CD4-positive, alpha-beta T cell treated with Interleukin-12 subunit alpha and Interleukin-12 subunit beta, for 1 hour (primary cell): ENCODE results near the gene DEDD2.
A peak's percentile ranks its signal among the peaks of the same experiment; 100 is the strongest.
"Not testable (repeated sequence)": the region's sequence is repeated elsewhere in the genome, so short reads cannot be mapped to it uniquely, and the experiment has no call there.

ENCODE experiments used
- DNase-seq: peaks from one replicate; pipeline ENCODE4 v3.0.0-alpha.2; 2020

DEDD2 gene, protein sequence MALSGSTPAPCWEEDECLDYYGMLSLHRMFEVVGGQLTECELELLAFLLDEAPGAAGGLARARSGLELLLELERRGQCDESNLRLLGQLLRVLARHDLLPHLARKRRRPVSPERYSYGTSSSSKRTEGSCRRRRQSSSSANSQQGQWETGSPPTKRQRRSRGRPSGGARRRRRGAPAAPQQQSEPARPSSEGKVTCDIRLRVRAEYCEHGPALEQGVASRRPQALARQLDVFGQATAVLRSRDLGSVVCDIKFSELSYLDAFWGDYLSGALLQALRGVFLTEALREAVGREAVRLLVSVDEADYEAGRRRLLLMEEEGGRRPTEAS

DNA sequence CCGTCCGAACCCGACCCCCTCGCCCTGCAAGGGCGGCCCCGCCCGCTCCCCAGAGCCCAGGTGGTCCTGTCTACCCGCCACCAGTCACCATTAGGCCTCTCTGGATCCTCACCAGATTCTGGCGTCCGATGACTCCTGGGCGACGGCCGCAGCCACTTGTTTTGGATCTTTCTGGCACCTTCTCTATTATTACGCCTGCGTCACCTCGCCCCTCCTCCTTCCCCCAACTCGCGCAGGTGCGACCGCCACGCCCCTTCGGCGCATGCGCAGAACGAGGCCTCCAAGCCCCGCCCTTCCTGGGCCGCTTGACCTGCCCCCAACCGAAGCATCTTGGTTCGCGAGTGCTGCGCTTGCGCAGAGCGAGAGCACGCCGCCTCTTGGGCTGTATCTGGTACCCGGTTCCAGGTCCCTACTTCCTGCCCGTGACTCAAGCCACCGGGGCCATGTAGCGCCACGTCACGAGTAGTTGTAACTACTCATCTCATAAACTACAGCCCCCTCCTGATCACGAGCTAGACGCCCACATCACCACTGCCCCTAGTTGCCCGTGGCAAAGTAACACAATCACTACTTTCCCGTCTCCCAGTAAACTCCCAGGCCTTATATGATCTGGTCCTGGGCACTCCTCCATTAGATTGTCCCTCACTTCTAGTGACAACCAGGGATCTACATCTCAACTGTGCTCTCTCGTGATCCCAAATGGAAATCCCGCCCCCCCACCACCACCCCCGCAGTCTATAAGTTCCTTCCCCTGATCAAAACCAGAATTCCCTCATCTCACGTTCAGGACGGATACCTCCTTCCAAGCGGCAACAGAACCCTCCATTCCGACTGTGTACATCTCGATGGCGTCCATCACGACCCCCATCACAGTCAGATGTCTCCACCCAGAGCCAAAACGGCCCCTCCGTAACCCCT is at the start of gene DEDD2:
DEDD2 (minus strand) TSS at position 158 of the 918 bp plus-strand sequence. CDS start 670 bp downstream, outside the sequence.
- peak; percentile 100 for DNase-seq

DNA sequence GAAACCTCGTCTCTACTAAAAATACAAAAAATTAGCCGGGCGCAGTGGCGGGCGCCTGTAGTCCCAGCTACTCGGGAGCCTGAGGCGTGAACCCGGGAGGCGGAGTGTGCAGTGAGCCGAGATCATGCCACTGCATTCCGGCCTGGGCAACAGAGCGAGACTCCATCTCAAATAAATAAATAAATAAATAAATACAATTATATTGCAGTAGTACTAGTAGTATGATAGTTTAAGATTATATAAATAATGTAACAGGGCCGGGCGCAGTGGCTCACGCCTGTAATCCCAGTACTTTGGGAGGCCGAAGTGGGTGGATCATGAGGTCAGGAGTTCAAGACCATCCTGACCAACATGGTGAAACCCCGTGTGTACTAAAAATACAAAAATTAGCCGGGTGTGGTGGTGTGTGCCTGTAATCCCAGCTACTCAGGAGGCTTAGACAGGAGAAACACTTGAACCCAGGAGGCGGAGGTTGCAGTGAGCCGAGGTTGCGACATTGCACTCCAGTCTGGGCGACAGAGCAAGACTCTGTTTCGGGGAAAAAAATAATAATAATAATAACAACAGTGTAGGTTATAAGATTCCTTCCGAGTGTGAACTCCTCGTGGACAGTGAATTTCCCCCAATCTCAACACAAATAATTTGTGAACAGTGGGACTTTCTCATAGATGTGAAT is 49.6 kb upstream of the DEDD2 start:
- DNase-seq: not testable (repeated sequence)

DNA sequence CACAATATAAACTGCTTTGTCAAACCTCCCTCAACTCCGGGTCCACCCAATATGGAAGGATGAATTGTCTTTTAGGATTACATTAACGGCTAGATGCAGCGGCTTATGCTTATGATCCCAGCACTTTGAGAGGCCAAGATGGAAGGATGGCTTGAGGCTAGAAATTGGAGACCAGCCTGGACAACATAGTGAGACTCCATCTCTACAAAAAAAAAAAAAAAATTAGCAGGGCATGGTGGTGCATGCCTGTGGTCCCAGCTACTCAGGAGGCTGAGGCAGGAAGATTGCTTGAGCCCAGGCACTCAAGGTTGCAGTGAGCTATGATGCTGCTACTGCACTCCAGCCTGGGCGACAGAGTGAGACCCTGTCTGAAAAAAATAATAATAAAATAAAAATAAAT is 48.6 kb upstream of the DEDD2 start:
- not testable (repeated sequence) for DNase-seq

DNA sequence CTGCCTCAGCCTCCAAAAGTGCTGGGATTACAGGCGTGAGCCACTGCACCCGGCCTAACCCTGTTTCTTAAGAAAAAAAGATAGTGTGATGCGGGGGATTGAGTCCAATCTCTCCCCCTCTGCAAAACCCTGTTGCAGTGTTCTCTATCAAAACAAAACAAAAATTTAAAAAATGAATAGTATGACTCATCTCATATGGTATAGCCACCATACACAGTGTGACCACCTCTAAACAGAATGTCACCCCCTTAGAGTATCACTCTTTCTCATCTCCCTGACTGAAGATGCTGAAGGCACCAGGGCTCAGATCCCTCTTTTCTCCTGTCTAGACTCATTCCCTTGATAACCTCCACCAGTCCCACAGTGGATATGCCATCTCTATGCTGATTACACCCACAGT is 44.3 kb upstream of the DEDD2 start:
- DNase-seq: no peak

DNA sequence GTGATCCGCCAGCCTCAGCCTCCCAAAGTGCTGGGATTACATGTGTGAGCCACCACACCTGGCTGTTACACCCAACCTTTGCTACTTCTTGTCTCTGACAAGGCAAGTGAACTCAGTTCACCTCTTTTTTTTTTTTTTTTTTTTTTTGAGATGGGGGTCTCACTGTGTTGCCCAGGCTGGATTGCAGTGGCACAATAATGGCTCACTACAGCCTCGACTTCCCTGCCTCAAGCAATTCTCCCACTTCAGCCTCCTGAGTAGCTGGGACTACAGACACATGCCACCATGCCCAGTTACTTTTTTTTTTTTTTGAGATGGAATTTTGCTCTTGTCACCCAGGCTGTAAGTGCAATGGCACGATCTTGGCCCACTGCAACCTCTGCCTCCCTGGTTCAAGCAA is 40.4 kb upstream of the DEDD2 start:
- not testable (repeated sequence) for DNase-seq

DNA sequence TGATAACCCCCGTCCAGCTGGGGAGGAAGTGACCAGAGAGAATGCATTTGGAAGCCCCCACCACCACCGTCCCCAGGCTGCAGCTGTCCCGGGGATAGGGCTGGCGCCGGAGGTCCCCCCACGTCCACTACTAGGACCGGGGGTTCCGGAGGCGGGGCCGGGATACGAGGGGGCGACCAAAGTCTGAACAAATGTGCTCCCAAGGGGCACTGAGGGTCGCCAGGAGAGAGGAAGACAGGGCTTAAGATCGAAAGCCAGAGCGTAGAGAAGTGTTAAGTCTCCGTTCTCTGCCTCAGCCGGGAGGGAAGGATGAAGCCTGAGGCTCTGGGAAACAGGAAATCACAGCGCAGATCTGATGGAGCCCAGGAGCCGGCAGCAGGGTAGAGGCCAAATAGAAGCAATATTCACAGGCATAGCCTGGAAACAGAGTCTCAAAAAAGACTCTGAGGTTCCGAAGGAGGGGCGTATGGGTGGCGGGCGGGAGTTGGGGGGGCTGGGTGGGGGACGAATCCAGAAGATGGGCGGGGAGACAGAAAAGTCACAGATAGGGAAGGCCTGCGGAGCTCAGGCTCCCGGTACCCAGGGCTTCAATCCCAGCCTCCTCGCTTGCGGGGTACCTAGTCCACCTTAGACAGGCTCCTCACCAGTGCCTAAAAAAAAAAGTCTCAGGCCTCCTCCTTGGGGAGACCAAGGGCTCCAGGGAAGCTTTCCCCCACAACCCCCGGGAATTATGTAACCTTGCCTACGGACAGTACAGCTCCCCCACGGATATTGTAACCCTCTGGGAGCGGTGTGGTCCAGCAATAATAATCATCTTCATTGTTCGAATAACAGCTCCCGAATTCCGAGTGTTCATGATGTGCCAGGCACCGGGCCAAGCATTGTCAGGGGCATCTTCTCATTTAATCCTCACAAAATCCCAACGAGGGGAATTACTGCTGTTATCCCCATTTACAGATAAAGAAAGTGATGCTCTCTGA is 38.6 kb upstream of the DEDD2 start:
- DNase-seq: no peak

DNA sequence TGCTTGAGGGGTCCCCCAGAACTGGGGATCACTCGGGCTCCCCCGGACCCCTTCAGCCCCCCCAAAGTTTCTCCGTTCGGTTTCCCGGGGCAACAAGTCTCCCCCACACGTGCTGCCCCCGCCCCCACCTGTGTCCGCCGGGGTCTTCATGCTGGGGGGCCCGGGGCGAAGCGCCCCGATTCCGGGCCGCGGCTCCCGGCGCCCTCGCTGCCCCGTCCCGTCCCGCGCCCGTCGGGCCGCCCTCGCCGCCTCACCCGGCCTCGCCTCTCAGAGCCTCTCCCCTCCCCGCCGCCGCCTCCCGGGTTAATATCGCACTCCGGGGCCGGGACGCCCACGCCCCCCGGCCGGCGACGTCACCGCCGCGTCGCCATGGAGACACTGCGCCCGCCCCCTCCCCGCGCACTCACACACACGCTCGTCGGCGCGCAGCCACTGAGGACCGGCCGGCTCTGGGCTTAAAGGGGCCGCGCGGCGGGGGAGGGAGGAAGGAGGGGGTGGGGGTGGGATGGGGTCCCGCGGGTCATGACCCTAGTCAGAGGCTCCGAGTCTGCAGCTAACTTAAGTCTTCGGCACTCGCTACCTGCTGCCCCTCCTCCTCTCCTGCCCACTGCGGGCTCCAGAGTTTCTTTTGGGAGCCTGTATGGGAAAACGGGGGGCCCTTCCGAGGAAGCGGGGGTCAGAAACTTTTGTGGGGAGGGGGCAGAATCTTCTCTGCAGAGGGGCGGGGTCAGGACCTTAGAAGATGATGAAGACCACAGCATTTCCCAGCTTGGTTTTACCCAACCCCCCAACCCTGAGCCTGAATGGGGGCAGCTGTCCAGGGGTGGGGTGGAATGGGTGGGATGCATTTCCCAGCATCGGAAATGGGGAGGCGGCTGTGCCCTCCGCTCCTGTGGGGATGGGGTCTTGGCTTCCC is 37.6 kb upstream of the DEDD2 start, which contains the start of gene ERF:
ERF (minus strand) TSS at position 279 of the 916 bp plus-strand sequence; CDS start at position 150, 129 bp downstream.
- DNase-seq: peak; percentile 96

DNA sequence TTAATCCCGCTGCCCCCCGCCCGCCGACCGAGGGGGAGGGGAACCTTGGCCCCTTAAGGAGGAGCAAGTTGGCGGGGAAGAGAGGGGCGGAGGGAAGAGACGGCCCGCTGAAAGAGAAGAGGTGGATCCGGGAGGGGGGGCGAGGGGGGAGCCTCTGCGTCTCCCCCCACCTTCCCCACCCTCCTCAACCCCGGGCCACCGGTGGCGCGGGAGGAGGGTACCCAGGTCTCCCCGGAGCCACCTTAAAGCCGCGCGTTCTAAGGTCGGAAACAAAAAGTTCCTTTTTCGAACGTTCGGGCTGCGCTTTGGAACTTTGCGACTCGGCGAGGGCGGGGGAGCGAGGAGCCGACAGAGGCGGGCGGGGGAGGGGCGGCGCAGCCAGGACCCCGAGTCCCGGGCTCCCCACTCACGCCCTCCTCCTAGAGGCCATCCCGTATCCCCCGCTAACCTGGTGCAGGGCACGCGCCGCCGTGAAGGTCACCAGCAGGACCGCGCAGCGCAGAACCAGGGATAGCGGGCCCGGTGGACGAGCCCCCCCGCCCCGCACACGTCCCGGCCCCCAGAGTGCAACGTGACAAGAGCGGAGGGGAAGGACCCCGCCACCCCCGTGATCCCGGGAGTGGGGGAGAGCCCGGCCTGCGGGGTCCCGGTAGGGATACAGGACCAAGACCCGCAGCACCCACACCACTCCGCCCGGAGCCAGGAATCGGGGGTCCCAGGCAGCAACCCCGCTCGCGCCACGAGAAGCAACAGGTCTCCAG is 36.8 kb upstream of the DEDD2 start:
- DNase-seq: peak; percentile 78

DNA sequence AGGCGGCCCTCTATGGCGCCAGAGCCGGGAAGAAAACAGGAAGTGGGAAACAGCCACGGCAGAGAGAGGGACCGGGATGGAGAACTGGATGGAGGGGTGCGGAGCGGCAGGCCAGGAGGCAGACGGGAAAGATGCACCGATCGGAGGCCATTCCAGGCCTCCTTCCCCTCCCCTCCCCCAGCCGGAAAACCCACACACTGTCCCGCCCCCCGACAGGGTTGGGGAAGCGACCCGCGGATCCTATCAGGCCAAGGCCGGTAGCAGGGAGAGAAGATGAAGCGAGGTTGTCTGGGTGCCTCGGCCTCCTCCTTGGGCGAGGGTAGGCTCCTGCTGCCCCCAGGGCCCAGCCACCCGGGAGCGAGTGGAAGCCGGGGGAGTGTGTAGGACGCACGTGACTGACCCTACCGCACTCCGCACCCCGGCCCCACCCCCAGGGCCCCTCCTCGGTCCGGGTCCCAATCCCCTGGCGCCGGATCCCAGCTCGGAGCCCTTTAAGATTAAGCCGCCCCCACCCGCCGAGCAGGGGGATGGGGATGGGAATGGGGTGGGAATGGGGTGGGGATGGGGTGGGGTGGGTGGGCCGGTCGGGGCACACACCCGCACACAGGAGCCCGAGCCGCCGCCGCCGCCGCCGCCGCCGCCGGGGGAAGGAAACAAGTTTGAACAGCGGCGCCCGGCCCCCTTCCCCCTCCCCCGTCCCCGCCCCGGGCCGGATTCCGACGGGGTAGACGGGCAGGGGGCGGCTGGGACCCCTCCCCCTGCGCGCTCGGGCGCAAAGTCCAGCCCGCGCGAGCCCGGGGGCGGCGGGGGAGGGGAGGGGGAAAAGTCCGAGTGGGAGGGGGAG is 36.0 kb upstream of the DEDD2 start:
- peak; percentile 62 for DNase-seq

DNA sequence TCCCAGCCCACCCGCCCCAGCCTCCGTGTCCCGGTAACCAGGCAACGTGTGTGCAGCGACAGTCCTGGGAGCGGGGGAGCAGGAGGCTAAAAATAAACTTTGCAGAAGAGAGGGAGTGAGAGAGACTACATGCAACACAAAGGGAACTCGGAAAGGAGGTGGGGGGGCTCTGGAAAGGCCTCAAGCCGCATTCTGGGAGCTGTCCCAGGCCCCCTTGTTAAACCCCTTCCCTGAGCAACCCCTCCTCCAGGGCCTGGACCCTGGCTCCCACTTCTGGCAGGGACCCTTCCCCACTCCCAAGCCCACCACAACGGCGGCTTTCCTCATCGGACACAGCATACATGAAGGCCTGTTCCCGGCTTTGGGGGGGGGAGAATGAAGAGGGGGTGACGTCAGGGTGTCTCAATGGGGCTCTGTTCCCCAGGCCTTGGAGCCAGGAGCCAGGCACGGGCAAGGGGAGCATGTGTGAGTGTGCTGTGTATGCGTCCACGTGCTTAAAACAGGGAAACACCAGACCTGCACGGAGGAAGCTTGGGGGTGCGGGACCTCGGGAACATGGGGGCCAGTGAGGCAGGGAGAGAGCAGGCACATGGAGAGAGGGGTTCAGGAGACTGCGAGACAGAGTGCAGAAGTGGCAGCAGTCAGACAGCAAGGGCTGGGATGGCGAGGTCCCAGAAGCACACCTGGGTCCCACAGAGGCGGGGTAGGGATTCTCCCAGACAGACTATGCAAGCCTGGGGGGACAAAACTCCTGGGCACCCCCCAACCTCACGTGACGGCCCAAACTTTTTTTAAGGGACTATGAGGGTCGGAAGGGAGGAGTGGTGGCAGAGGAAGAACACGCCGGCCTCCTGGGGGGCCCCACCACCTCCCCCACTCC is 35.1 kb upstream of the DEDD2 start:
- peak; percentile 31 for DNase-seq

DNA sequence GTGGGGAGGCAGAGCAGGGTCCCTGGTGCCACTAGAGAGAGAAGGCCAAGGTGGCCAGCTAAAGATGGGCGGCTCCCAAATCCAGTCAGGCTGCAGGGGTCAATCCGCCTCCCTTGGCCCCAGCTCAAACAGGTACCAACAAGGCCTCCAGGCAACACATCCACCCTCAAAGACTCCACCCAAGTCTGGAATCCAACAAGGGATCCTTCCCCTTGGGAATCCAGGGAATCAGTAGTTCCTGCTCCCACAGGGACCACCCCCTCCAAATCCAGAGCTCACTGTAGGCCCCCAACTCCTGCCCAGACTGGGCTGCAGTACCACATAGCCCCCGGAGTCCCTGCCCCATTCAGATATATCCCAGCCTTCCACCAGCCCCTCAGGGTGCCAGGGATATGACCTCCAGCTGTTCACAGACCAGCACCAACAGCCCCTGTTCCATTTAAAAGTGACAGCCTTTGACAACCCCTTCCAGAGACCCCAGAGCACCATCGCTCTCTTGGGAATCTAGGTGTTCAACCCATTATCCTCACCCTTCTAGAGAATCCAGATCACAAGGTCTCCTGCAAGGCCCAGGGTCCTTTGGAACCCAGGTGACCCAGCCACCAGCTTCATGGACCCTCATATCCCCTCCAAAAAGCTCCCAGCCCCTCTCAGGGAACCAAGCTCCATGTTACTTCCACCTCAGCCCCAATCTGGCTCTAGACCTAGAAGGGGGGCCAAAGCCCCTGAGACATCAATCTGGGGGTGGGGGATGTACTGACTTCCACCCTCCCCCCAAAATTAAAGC is 34.3 kb upstream of the DEDD2 start:
- no peak for DNase-seq

DNA sequence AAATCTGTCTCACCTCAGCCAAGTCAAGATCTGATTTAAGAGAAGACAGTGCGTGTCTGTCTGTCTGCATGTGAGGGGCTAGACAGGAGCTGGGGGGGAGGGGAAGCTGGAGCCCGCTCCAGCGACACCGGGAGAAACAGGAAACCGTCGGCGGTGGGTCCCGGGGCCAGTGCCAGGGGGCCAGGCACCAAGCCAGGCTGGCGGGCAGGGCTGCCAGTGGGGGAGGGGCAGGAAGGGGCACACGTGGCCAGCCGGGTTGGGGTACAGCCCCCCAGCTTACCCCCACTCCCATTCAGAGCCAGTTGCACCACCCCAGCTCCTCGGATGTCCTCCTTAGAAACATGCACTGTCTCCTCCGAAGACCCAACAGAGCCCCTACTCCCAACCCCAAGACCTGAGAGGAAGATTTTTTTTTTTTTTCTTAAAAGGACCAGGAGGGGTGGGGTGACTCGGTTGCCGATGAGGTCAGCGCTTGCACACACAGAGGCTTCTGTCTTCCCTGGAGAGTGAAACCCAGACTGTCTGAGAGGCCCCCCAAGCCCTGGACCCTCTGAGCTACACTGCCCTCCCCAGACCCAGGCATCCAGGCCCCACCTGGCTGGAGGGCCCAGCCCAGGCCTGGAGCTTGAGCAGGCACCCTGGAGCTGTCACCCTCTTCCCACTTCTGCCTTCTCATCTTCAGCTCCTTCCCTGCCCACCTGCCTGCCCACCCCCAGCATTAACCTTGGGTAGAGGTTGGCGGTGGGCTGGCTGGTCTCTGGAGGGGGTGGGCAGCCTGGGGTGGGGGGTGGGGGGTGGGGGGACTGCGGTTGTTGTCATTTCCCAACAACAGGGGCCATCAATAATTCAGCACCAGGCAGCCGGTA is 33.4 kb upstream of the DEDD2 start:
- DNase-seq: peak; percentile 28

DNA sequence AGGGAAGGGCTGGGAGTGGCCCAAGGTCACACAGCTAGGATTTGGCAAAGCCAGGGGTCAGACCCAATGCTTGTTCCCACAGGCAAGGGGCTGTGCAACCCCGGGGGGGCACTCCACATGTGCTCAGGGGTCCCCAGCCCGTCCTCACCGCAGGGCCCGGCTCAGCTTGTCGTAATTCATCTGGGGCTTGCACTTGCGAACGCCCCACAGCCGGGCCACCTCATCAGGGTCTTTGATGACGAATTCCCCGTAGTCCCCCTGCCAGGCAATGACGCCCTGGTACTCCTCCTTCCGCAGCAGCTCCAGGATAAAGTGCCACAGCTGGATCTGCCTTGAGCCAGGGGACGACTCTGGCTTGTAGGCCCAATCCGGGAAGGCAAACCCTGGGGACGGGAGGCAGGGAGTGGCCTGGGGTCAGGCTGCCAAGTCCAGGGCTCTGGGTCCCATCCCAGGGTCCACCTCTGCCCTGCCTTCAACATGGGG is 32.7 kb upstream of the DEDD2 start:
- DNase-seq: peak; percentile 19

DNA sequence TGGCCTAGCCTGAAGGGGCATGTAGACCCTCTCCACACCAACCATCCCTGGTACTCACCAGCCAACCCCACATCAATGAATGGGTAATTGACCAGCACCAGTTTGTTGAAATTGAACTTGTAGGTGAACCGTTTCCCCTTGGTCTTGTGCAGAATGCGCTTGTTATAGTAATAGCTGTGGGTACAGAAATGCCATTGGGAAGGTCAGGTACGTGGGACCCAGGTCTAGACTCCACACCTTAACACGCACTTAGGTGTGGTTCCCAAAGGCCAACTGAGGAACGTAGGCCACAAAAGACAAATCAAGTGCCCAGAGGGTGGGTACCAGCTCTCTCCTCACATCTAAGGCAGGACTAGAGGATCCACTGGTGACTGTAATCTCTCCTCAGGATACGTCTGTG is 32.3 kb upstream of the DEDD2 start:
- peak; percentile 18 for DNase-seq

DNA sequence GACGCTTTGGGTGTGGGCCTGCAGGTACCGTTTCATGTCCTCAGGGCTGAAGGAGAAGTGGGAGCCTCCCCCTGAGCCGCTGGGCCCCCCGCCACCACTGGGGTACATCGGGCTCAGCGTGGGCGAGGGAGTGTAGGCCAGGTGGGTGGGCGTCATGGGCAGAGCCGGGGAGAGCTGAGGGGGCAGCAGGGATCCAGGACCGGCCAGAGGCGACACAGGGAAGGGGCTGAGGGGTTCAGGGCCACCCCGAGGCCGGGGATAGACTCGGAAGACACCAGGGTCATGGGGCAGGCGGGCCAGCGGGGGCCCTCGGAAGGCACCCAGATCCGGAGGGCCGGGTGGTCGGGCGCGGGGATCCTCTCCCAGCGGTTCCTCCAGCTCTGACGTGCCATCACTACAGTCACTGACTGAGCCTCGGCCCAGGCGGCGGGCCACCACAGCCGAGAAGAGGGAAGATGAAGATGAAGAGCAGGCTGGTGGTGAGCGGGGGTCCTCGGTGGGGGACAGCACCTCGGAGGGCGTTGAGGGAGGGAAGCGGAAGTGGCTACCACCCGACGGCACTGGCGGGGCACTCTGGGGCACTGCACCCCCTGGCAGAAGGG is 31.8 kb upstream of the DEDD2 start:
- peak; percentile 32 for DNase-seq
